GM12878 (cell line): ENCODE results near the gene MBD5. TPM values are rescaled to one million over a fixed set of nuclear protein-coding genes. Genes with fewer than 3 reads are reported as not detected.

Source experiments
- ATAC-seq: fragments of 200-7000 bp; cut with Tn5 transposase; 3 replicates; pipeline ENCODE4 v1.9.1; 2020; ENCODE audit warnings: mild to moderate bottlenecking, moderate library complexity
- BruUV-seq: library from RNA; stranded (reverse); fragments of 400-500 nt; replicated peaks from 2 replicates; lab custom pipeline; 2021; lab: Mats Ljungman, UMichigan
- CTCF ChIA-PET: fragments of 300-600 bp; sonication (Branson Sonifier 250); formaldehyde crosslinking; extraction: SDS; loops from one replicate; lab custom pipeline; 2021; ENCODE audit warnings: inconsistent platforms; lab: Yijun Ruan, JAX
- POLR2A ChIA-PET: fragments of 350-600 bp; formaldehyde crosslinking; extraction: SDS; loops from one replicate; lab custom pipeline; 2021; ENCODE audit warnings: inconsistent platforms; lab: Charles Lee
- RAD21 ChIA-PET: fragments of 300-600 bp; sonication (Branson Sonifier 250); formaldehyde crosslinking; loops from one replicate; lab custom pipeline; 2023; ENCODE audit warnings: antibody characterized with exemption; ENCODE audit not compliant: unreplicated experiment; lab: Charles Lee
- SMC1A ChIA-PET: fragments of 300-600 bp; sonication (Branson Sonifier 250); formaldehyde crosslinking; loops from one replicate; lab custom pipeline; 2023; ENCODE audit not compliant: unreplicated experiment, uncharacterized antibody; lab: Charles Lee
- DNase-seq: peaks from one replicate; pipeline ENCODE4 v3.0.0-alpha.2; 2011; ENCODE audit warnings: low read depth, low spot score
- FAIRE-seq: peaks from 3 replicates; lab custom pipeline; 2011; peaks lifted over from hg19 to GRCh38; lab: Jason Lieb, UNC
- H2AFZ ChIP-seq: 2 replicates; pipeline ENCODE4 v1.6.0; 2011; ENCODE audit warnings: low read depth, low read length, control low read depth; ENCODE audit not compliant: control insufficient read depth
- H3K27ac ChIP-seq: 2 replicates; pipeline ENCODE4 v1.5.1; 2011; ENCODE audit warnings: control low read depth; ENCODE audit not compliant: control insufficient read depth, insufficient read depth
- H3K27me3 ChIP-seq, 2 experiments: replicated peaks in 1 of 2; 2 replicates each; pipeline versions ENCODE4 v1.6.0 to v1.6.1; 2011; ENCODE audit warnings: low read length in 1 of 2; ENCODE audit not compliant: control insufficient read depth in 2 of 2, insufficient read depth in 2 of 2
- H3K36me3 ChIP-seq, 2 experiments: 2 replicates each; pipeline ENCODE4 v1.5.1; 2011; ENCODE audit warnings: low read length in 1 of 2; ENCODE audit not compliant: control insufficient read depth in 2 of 2, insufficient read depth in 2 of 2
- H3K4me1 ChIP-seq: 2 replicates; pipeline ENCODE4 v1.6.1; 2011; ENCODE audit warnings: mild to moderate bottlenecking, low read length, moderate library complexity, mixed read lengths; ENCODE audit not compliant: control insufficient read depth, insufficient read depth
- H3K4me2 ChIP-seq: 2 replicates; pipeline ENCODE4 v1.6.0; 2011; ENCODE audit warnings: control low read depth; ENCODE audit not compliant: control insufficient read depth, insufficient read depth
- H3K4me3 ChIP-seq: fragments of 200-600 bp; sonication (generic); 2 replicates; pipeline ENCODE4 v1.5.1; 2016
- H3K79me2 ChIP-seq: 2 replicates; pipeline ENCODE4 v1.6.0; 2011; ENCODE audit warnings: low read length; ENCODE audit not compliant: control insufficient read depth, insufficient read depth
- H3K9ac ChIP-seq: 2 replicates; pipeline ENCODE4 v1.8.0; 2011; ENCODE audit warnings: low read length, control low read depth, mixed read lengths; ENCODE audit not compliant: control insufficient read depth, insufficient read depth
- H3K9me3 ChIP-seq: replicated peaks from 3 replicates; pipeline ENCODE4 v1.5.1; 2011; ENCODE audit warnings: mild to moderate bottlenecking, low read length; ENCODE audit not compliant: control insufficient read depth, insufficient read depth
- H4K20me1 ChIP-seq: 2 replicates; pipeline ENCODE4 v1.6.0; 2011; ENCODE audit not compliant: control insufficient read depth, insufficient read depth
- ATF7 ChIP-seq: fragments of 450-650 bp; IDR thresholded peaks from 2 replicates; pipeline ENCODE4 v1.6.1; 2016; ENCODE audit warnings: low read depth, mild to moderate bottlenecking
- EGR1 ChIP-seq, 2 experiments: IDR thresholded peaks; 1 replicate in 1 of 2; 2 replicates in 1 of 2; pipeline ENCODE4 v1.6.1; 2011 to 2012; ENCODE audit warnings: low read depth in 2 of 2, low read length in 2 of 2, borderline replicate concordance in 1 of 2, mild to moderate bottlenecking in 1 of 2, moderate library complexity in 1 of 2
- ETV6 ChIP-seq, 2 experiments: fragments of 450-650 bp in 1 of 2; IDR thresholded peaks in 1 of 2; conservative IDR thresholded peaks in 1 of 2; 2 replicates each; pipeline ENCODE4 v1.6.1; 2014; ENCODE audit warnings: antibody characterized with exemption in 1 of 2, borderline replicate concordance in 1 of 2, low read depth in 1 of 2, mild to moderate bottlenecking in 1 of 2, moderate library complexity in 1 of 2
- EZH2 ChIP-seq: IDR thresholded peaks from 2 replicates; pipeline ENCODE4 v1.6.1; 2012; ENCODE audit warnings: low read depth, mild to moderate bottlenecking, control low read depth, inconsistent platforms, low read length, borderline replicate concordance; ENCODE audit not compliant: control insufficient read depth
- FOXK2 ChIP-seq: fragments of 450-650 bp; IDR thresholded peaks from 2 replicates; pipeline ENCODE4 v1.6.1; 2017; ENCODE audit warnings: mild to moderate bottlenecking, moderate library complexity
- GABPA ChIP-seq: IDR thresholded peaks from 2 replicates; pipeline ENCODE4 v1.6.1; 2014; ENCODE audit warnings: antibody characterized with exemption, low read depth, mild to moderate bottlenecking, inconsistent platforms
- MTA2 ChIP-seq: fragments of 450-650 bp; IDR thresholded peaks from 2 replicates; pipeline ENCODE4 v1.6.1; 2016; ENCODE audit warnings: low read depth, mild to moderate bottlenecking, moderate library complexity
- NR2C1 ChIP-seq: fragments of 450-650 bp; IDR thresholded peaks from 2 replicates; pipeline ENCODE4 v1.6.1; 2017; ENCODE audit warnings: antibody characterized with exemption, mild to moderate bottlenecking, moderate library complexity
- NR2F1 ChIP-seq: fragments of 450-650 bp; conservative IDR thresholded peaks from 2 replicates; pipeline ENCODE4 v1.6.1; 2017; ENCODE audit warnings: mild to moderate bottlenecking
- SIN3A ChIP-seq: IDR thresholded peaks from 2 replicates; pipeline ENCODE4 v1.6.1; 2012; ENCODE audit warnings: low read depth, low read length, improper control_type of control experiment
- SP1 ChIP-seq: IDR thresholded peaks from one replicate; pipeline ENCODE4 v1.6.1; 2011; ENCODE audit warnings: low read depth, low read length
- SPI1 ChIP-seq: IDR thresholded peaks from 2 replicates; pipeline ENCODE4 v1.6.1; 2011; ENCODE audit warnings: low read depth, mild to moderate bottlenecking, low read length, moderate library complexity, borderline replicate concordance; ENCODE audit not compliant: insufficient read depth
- TCF3 ChIP-seq: IDR thresholded peaks from 2 replicates; pipeline ENCODE4 v1.6.1; 2012; ENCODE audit warnings: low read depth, mild to moderate bottlenecking, low read length, borderline replicate concordance; ENCODE audit not compliant: insufficient read depth
- ZNF622 ChIP-seq: fragments of 450-650 bp; IDR thresholded peaks from 2 replicates; pipeline ENCODE4 v1.6.1; 2017; ENCODE audit warnings: mild to moderate bottlenecking, inconsistent platforms
- WGBS: methylation state at CpG from one replicate; pipeline ENCODE4 v1.1.6; 2016; ENCODE audit warnings: low lambda C conversion rate; ENCODE audit not compliant: insufficient replicate concordance, insufficient coverage; ENCODE audit errors: missing lambda C conversion rate; 5-methylcytosine and 5-hydroxymethylcytosine counted together
- in situ Hi-C: fragments of 300-500 bp; cut with MboI; formaldehyde crosslinking; loops from 9 replicates; pipeline ENCODE4 v1.14.3; 2018; ENCODE audit warnings: mixed read lengths
- intact Hi-C: fragments of 100-400 bp; cut with micrococcal nuclease; formaldehyde crosslinking; loops from one replicate; pipeline ENCODE4 v1.14.2; 2022; ENCODE audit not compliant: unreplicated experiment
- polyA plus RNA-seq, 11 experiments: library from polyadenylated mRNA; depleted of rRNA in 4 of 11; unstranded in 6 of 11; stranded (reverse) in 5 of 11; fragments of >200 nt; fragmentation: Nextera tagmentation in 4 of 11; fragmentation: Illumina TruSeq in 1 of 11; extraction: Ambion mirVana in 4 of 11; extraction: Trizol in 1 of 11; gene quantifications; 1 replicate in 1 of 11; 2 replicates in 10 of 11; pipeline versions ENCODE4 v1.2.1 to v1.2.3, GENCODE V29; 2011 to 2016; ENCODE audit warnings: inconsistent platforms in 2 of 11, missing spikeins in 2 of 11, low read depth in 1 of 11
- total RNA-seq, 4 experiments: library from RNA; depleted of rRNA in 3 of 4; stranded (reverse); fragments of >200 nt in 3 of 4; fragmentation: Illumina TruSeq in 1 of 4; extraction: Trizol in 1 of 4; gene quantifications; 2 replicates each; pipeline versions ENCODE4 v1.2.1 to v1.2.3, GENCODE V29; 2013 to 2021
- TF ChIP-seq, protein P1 (sequence below): fragments of 450-650 bp; IDR thresholded peaks from 2 replicates; pipeline ENCODE4 v1.6.1; 2017; ENCODE audit warnings: mild to moderate bottlenecking

Gene MBD5
- total and polyA plus RNA-seq, 10 of the 15 experiments (the other 5 are each of a cell fraction or from before 2014, with no cell fraction given) = 7.4 to 58.0 (median 21.2) TPM

DNA sequence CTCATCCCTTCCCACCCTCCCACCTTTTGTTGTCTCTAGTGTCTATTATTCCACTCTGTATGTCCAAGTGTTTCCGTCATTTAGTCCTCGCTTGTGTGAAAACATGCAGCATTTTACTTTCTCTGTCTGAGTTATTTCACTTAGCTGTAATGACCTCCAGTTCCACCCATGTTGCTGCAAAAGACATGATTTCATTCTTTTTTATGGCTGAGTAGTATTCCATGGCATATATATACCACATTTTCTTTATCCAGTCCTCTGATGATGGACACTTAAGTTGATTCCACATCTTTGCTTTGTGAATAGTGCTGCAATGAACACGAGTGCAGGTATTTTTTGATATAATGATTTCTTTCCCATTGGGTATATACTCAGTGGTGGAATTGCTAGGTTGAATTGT is 296.7 kb downstream of the MBD5 start:
- intact Hi-C loops (no loop called here), in situ Hi-C loops (no loop called here)
- no peak overlapping the region for H3K4me3 ChIP-seq
- DNase-seq (no peak), FAIRE-seq (no peak), ATAC-seq (no peak)
- no peak overlapping the region for H3K4me2 ChIP-seq
- POLR2A ChIA-PET = no interaction called here
- no peaks in the 10 kb centered on the region for H3K27me3 ChIP-seq
- no peak overlapping the region for H3K9ac ChIP-seq
- WGBS = 65% methylated on average over 3 of the region's 3 CpGs
- SMC1A ChIA-PET = no interaction called here
- H2AFZ ChIP-seq = no peak overlapping the region
- BruUV-seq = no TSS peak
- H3K36me3 ChIP-seq = no peaks in the 10 kb centered on the region
- no peaks in the 10 kb centered on the region for H4K20me1 ChIP-seq
- H3K9me3 ChIP-seq = no peaks in the 10 kb centered on the region; the same call in 2 of the 3 replicates
- H3K4me1 ChIP-seq = no peaks in the 10 kb centered on the region
- CTCF ChIA-PET = no interaction called here
- no peak for TF ChIP-seq EGR1 (IDR thresholded peaks at IDR 0.05; ENCODE audit: borderline replicate concordance in 1 of 2, low read depth in 2 of 2, low read length in 2 of 2)
- TF ChIP-seq, protein P1, sequence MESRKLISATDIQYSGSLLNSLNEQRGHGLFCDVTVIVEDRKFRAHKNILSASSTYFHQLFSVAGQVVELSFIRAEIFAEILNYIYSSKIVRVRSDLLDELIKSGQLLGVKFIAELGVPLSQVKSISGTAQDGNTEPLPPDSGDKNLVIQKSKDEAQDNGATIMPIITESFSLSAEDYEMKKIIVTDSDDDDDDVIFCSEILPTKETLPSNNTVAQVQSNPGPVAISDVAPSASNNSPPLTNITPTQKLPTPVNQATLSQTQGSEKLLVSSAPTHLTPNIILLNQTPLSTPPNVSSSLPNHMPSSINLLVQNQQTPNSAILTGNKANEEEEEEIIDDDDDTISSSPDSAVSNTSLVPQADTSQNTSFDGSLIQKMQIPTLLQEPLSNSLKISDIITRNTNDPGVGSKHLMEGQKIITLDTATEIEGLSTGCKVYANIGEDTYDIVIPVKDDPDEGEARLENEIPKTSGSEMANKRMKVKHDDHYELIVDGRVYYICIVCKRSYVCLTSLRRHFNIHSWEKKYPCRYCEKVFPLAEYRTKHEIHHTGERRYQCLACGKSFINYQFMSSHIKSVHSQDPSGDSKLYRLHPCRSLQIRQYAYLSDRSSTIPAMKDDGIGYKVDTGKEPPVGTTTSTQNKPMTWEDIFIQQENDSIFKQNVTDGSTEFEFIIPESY = no peak
- no peaks in the 10 kb centered on the region for H3K79me2 ChIP-seq
- no peak overlapping the region for H3K27ac ChIP-seq
- RAD21 ChIA-PET = no interaction called here

DNA sequence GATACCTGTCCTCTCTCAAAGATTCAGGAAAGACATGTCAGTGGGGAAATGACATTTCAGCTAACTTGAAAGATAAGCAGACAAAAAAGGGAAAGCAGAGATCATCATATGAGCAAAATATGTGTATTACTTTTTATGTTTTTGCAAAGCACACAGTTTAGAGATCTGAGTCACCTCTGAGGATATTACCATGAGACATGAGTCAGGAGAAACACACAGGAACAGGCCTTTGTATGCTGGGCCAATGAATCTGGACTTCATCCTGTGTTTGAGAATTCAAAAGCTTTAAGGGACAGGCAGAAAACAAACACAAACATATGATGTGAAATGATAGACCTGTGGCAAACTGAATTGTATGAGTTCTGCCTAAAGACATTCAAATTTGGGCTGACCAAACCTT is 317.6 kb downstream of the MBD5 start:
- Histone ChIP-seq H3K4me2 (no peak overlapping the region), H2AFZ (no peak overlapping the region), H3K36me3 (no peaks in the 10 kb centered on the region; a peak in 1 of 4 replicates), H4K20me1 (no peaks in the 10 kb centered on the region), H3K4me1 (no peaks in the 10 kb centered on the region), H3K27me3 (no peaks in the 10 kb centered on the region), H3K27ac (no peak overlapping the region), H3K9me3 (peaks cover 2% of the 10 kb centered on the region; the same call in 2 of the 3 replicates), H3K9ac (no peak overlapping the region), H3K4me3 (no peak overlapping the region), H3K79me2 (no peaks in the 10 kb centered on the region)
- intact Hi-C loops (no loop called here), in situ Hi-C loops (no loop called here)
- CTCF ChIA-PET = interaction anchor here (0.6 to 1.7 kb wide), 2 partner anchors 171 to 202 kb away, joined by 3 to 7 read pairs; no protein-coding TSS in a partner anchor
- no peak for TF ChIP-seq ATF7
- TF ChIP-seq NR2C1 = no peak
- TF ChIP-seq TCF3 = no peak
- TF ChIP-seq ZNF622 = no peak
- no peak for TF ChIP-seq EZH2
- TF ChIP-seq GABPA = no peak
- no peak for TF ChIP-seq ETV6 (conservative IDR thresholded peaks at IDR 0.05 in 1 of 2, IDR thresholded peaks at IDR 0.05 in 1 of 2; ENCODE audit: borderline replicate concordance in 1 of 2, low read depth in 1 of 2)
- TF ChIP-seq SIN3A = no peak
- no peak for TF ChIP-seq NR2F1
- no peak for TF ChIP-seq SP1
- no peak for TF ChIP-seq SPI1
- TF ChIP-seq MTA2 = no peak
- no peak for TF ChIP-seq FOXK2
- POLR2A ChIA-PET = no interaction called here
- RAD21 ChIA-PET = interaction anchor here (1.1 kb wide), 1 partner anchor 171 kb away, joined by 3 read pairs; no protein-coding TSS in a partner anchor
- SMC1A ChIA-PET = no interaction called here
- no TSS peak for BruUV-seq
- DNase-seq (no peak), ATAC-seq (no peak), FAIRE-seq (no peak)
